HG03469 (cell line): Measurements from ENCODE around the gene ENO1.
"Not testable (repeated sequence)": the region's sequence is repeated elsewhere in the genome, so short reads cannot be mapped to it uniquely, and the experiment has no call there.

Experiments used
- ATAC-seq: cut with Tn5 transposase; IDR thresholded peaks from one replicate; pipeline ENCODE4 v1.9.1; 2021; ENCODE audit warnings: mild to moderate bottlenecking, moderate library complexity, moderate number of reproducible peaks; ENCODE audit not compliant: unreplicated experiment

Gene ENO1

DNA sequence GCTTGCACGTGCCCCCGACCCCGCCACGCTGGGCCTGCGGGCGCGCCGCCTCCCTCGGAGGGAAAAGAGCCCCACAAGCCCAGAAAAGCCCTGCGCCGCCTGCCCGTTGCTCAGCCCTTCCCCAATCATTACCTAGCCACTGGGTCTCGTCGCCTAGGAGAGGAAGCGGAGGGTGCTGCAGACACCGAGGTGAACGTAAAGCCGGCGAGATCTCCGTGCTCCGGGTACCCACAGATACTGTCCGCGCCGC, at the start of gene ENO1:
Gene ENO1, minus strand, starts transcription at position 239 of the 250 bp plus-strand sequence. CDS start 3,778 bp downstream, outside the sequence.
- no peak for ATAC-seq

DNA sequence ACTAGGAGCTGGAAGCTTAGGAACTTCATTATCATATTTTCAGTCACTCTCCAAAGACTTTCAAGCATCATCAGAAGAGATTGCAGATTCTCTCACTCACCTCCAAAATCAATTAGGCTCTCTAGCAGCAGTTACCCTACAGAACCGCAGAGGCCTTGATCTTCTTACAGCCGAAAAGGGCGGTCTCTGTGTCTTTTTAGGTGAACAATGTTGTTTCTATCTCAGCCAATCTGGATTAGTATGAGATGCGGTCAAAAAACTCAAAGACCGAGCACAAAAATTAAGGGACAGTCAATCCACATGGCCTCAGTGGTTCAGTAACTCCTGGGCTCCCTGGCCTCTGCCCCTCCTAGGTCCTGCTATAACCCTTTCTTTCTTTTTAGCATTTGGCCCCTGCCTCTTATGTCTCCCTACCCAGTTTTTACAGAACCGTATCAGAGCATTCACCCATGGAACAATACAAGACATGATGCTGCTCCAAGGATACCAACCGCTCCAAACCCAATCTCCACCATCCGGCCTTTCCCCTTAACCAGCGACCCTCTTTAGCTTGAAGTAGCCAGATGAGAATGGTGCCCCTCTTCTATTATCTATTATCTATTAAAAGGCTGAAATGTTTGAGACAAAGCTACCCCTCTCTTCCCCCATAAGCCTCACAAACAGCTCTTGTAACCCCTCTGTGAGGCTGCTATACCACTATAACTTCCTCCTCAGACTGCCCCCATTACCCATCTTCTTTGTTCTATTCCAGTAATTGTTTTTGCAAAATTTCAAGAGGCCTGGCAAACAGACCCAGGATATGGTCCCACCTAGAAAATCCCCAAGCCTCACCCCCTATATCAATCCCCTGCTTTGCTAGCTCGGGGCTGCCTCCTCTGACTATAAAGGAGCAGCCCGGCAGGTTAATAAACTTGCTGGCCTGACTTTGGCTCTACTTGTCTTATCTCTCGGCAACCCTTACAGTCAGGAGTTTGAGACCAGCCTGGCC, 48.5 kb upstream of the ENO1 start:
- ATAC-seq, result no peak

DNA sequence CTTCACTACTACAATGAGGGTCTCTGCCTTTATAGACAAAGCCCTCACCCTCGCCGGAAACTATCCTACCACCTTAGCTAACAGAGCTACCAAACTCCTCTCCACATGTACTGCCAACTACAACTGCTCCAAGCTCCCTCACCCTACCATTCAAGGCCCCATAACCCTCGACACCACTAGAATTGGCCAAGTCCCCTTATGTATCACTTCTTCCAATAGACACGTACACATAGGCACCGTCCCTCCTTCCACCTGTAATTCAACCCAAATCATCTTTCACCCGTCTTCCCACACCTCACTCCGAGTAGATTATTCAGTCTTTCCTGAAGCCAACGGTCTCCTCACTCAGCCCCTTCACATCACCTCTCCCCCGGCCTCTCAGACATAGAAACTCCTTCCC, 47.5 kb upstream of the ENO1 start:
- ATAC-seq, result no peak

DNA sequence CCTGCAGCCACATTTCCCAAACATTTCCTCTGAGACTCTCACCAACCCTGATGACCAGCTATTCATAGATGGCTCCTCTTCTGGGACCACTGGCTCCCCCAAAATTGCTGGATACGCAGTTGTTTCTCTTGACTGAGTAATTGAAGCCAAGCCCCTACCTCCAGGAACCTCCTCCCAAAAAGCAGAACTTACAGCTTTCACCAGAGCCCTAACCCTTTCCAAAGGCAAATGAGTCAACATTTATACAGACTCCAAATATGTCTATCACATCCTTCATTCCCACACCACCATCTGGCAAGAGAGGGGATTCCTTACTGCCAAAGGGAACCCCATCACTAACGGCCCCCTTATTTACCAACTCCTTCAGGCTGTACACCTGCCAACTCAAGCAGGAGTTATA, 46.9 kb upstream of the ENO1 start:
- no peak for ATAC-seq

DNA sequence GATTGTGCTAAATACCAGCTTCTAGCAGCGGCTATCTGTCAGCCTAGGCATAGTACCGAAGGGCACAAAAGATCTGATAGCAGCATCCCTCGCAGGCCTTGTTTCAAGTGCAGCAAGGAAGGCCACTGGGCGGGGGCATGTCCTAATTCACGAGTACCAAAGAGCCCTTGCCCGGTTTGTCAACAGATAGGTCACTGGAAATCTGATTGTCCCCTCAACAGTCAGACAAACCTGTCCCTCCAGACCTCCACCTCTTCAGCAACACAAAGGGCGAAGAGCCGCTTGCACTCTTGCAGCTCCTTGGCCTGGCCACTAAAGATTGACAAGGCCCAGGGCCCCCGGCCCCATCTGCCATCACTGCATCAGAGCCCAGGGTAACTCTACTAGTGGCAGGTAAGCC, 44.5 kb upstream of the ENO1 start:
- no peak for ATAC-seq

DNA sequence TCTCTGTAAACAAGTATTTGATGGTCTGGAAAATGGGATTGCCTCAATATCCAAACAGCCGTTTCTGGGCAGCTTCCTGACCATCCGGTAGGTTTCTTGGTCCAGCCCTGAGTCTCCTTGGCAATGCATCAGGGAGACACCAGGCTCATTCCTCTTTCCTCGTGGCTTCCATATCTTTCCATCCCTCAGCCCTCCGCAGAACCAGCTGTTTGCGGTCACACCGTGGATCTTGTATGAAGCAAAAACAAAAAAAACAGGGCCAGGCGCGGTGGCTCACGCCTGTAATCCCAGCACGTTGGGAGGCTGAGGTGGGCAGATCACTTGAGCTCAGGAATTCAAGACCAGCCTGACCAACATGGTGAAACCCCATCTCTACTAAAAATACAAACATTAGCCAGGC, 39.0 kb upstream of the ENO1 start:
- not testable (repeated sequence) for ATAC-seq

DNA sequence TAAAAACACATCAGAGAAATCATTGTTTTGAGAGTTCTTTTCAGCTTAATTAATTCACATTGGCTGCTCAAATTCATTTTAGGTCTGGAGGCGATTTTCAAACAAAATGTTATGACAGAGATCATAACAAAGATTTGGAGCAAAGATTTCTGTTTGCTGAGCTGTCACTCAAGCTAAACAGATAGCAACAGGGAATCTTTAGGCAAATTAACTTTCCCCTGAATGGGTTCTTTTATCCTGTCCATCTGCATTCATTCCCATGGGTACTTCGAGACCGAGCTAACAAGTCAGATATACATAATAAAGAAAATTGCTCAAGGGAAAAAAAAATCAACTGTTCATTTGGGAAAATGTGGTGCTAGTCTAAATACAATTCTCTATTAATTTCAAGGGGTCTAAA, 37.0 kb upstream of the ENO1 start:
- ATAC-seq, result no peak

DNA sequence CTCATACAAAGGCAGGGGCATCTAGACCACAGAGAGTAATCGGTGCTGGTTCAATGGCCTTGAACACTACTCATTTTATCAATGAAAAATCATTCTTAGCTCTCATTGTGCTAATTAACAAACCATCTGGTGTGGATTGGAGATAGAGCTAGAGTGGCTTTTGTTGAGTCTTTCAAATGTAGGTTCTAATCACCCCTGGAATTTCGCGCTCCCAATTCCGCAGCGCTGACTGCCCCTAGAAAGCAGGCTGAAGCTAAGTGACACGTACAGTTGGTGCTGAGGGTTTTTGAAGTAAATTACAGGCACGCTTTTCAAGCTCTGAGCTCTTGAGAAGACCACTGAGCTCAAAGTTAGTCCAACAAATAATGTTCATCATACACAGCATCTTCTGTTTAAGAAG, 36.0 kb upstream of the ENO1 start:
- ATAC-seq, result no peak

DNA sequence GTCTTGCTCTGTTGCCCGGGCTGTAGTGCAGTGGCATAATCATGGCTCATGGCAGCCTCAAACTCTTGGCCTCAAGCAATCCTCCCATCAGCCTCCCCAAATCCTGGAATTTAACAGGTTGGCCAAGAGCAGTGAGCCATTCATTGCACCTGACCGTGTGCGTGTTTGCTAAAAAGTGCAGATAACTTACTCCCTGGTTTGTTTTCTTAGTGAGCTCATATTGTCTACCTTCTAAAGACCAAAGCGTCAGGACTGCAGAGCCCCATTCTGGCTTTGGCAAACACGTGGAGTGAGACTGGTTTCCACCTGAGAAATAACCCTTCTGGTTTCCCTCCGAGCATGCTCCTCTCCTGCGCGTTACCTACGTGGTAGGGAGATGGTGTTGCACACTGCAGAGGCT, 35.0 kb upstream of the ENO1 start:
- no peak for ATAC-seq

DNA sequence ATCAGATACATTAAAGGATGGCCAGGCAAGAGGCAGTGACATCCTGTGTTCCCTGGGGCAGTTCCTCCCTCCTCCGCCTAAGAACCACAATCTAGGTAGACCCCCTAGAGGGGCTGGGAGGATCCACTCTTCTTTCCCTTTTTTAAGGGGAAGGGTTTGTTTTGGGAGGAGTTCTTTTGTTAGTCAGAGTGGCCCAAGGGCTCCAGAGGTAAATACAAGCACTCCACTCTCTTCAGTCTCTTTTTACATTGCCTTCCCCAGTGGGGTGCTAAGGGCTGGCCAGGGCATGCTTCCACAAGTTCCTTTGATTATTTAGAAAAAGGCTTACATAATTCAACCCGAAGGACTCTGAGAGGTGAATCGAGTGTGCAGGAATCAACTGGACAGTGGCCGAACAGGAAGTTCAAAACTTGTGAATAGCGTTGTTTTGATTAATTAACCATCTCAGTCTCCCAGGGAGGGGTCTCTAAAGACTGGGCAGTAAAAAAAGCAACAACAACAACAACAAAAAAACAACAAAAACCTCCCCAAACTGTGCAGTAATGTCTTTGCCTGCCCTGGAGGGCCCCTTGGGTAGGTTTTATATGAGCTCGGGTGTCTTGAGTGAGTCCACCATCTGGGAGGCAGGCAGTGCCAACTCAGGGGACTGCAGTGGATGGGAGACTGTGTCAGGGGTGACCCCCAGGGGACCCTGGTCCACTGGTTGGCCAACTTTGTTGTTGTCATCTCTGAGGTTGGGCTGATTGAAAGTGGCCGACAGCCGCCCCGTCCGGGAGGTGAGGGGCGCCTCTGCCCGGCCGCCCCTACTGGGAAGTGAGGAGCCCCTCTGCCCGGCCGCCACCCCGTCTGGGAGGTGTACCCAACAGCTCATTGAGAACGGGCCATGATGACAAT, 33.2 kb upstream of the ENO1 start:
- ATAC-seq, result no peak

DNA sequence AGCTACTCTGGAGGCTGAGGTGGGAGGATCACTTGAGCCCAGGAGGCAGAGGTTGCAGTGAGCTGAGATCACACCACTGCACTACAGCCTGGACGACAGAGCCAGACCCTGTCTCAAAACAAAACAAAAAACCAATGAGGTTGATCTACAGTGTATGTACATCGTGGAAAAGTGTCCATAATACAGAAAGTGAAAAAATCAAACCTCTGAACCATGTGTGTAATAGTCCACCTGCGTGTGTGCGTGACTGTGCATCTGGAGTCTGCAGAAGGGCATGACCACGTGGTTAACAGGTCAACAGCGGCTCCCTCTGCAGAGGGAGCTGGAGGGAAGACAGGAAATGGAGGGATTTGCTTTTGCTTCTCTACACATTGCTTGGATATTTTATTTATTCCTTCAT, 32.4 kb upstream of the ENO1 start:
- no peak for ATAC-seq

DNA sequence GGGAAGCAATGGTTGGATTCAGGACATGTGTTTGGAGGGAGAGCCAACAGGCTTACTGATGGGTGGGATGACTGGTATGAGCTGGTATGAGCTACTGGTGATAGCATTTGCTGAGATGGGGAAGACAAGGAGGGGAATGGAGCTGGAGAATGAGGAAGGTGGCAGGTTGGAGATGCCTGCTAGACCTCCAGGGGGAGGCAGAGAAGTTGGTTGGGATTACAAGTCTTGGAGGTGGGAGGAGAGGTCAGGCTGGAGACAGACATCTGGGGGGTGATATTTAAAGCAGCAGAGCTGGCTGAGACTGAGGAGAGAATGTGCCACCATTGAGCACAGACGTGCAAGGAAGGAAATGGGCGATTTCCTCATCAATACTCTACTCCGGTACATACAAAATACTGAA, 31.8 kb upstream of the ENO1 start:
- ATAC-seq, result no peak

DNA sequence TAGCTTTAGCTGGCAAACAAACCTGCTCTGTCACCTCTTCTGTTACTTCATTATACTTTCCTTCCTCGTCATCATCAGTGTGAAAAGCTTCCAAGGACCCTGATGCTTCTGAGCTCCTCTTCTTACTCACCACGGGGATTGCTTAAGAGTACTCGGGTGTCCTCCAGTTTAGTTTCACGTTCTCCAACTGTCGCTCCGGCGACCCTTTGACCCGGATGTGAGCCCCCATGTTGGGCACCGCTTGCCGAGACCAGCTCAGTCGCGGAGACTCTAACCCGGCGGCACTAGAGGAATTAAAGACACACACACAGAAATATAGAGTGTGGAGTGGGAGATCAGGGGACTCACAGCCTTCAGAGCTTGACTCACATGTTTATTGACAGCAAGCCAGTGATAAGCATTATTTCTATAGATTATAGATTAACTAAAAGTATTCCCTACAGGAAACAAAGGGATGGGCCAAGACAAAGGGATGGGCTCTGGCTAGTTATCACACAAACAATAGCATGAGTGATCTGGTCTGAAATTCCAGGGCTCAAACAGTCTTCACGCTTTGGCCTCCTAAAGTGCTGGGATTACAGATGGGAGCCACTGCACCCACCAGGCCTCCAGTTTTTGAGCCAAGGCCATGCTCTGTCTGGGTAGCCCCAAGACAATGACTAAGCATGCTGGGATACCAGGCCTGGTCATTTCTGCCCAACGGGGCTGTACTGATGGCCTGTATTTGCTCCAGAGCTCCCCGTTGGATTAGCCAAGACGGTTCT, 30.1 kb upstream of the ENO1 start:
- ATAC-seq, result no peak

DNA sequence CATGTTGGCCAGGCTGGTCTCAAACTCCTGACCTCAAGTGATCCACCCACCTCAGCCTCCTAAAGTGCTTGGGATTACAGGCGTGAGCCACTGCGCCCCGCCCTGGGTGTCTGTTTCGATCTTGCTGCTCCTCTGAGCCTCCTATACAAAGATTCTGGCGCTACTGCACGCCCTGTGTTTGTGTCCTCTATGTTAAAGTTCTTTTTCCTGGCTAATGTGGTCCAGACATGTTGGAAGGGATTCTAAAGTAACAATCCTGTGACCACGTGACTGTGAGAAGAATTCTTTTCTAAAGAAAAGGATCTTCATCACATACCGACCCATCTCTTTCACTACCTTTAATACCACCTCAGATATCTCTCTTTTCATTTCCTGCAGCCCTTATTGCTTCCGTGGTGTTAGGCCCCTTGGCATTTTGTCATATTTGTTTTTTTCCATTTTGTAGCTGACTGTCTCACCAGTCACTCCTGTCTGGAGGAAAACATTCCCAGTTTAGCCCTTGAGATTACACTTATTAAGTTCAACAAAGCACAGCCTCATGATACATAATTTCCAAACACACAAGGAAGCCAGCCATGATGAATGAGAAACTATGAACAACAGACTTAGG, 27.2 kb upstream of the ENO1 start:
- ATAC-seq, result no peak

DNA sequence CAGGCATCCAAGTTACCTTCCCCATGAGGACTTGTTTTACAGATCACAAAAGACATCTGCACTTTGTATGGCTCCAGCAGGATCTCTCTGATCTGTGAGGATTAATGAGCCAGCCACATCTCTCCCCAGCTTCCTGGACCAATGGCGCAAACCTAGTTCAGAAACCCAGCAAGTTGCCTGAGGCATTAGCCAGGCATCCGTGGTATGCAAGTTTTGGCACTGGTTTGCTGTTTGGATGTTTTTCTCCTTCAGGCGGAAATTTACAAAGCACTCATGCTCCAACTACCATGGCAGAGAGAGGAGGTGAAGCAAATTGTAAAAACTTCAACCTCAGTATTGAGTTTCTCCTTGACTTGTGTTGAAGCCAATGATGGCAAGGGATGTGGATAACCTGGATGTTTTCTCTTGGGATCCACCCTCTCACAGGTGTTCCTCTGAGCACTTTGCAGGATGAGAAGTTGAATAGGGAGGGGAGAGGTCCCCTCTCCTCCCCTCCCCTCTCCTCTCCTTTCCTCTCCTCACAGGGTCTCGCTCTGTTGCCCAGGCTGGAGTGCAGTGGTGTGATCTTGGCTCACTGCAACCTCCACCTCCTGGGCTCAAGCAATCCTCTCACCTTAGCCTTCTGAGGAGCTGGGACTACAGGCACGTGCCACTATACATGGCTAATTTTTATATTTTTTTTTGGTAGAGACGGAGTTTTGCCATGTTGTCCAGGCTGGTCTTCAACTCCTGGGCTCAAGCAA, 25.6 kb upstream of the ENO1 start:
- no peak for ATAC-seq

DNA sequence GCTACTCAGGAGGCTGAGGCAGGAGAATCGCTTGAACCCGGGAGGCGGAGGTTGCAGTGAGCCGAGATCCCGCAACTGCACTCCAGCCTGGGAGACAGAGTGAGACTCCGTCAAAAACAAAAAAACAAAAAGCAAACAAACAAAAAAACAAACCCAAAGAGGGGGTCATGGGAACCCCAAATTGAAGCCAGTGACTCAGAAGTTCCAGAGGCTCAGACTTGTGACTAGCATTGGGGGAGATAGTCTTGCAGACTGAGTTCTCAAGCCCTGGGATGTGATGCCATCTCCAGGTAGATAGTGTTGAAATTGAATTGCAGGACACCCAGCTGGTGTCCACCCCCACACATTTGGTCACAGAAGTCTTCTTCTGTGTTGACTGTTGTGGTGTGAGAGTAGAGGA, 24.9 kb upstream of the ENO1 start:
- no peak for ATAC-seq

DNA sequence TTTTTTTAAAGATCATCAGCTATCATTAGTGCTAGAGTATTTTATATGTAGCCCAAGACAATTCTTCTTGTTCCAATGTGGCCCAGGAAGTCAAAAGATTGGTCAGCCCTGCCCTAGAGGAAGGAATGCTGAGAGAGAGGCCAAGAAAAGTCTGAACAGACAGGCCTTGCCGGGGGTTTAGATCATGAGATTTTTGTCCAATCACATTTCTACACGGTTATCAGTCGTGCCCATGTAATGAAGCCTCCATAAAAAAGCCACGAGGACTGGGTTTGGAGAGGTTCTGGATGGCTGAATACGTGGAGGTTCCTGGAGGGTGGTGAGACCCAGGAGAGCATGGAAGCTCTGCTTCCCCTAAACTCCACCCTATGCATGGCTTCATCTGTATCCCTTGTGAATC, 24.3 kb upstream of the ENO1 start:
- ATAC-seq, result no peak

DNA sequence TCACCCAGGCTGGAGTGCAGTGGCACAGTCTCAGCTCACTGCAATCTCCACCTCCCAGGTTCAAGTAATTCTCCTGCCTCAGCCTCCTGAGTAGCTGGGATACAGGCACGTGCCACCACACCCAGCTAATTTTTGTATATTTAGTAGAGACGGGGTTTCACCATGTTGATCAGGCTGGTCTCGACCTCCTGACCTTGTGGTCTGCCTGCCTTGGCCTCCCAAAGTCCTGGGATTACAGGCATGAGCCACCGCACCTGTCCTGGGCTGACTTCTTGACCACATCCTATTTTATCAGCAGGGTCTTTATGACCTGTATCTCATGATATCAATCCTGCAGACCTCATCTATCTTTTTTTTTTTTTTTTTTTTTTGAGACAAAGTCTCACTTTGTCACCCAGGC, 22.2 kb upstream of the ENO1 start:
- ATAC-seq, result not testable (repeated sequence)

DNA sequence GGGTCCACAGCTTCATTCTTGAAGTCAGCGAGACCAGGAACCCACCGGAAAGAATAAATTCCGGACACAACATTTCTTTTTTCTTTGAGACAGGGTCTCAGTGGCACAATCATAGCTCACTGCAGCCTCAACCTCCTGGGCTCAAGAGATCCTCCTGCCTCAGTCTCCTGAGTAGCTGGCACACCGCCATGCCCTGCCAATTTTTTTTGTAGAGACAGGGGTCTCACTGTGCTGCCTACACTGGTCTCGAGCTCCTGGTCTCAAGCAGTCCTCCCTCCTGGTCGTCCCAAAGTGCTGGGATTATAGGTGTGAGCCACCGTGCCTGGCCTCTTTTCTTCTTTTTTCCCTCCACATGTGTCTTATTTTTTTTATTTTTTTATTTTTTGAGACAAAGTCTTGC, 20.6 kb upstream of the ENO1 start:
- ATAC-seq, result no peak

DNA sequence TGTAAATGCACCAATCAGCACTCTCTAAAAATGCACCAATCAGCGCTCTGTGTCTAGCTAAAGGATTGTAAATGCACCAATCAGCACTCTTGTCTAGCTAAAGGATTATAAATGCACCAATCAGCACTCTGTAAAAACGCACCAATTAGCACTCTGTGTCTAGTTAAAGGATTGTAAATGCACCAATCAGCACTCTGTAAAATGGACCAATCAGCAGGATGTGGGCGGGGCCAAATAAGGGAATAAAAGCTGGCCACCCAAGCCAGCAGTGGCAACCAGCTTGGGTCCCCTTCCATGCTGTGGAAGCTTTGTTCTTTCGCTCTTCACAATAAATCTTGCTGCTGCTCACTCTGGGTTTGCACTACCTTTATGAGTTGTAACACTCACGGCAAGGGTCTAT, 19.9 kb upstream of the ENO1 start:
- ATAC-seq, result not testable (repeated sequence)
